ENCODE results near the gene CNKSR1.

The CNKSR1 gene, protein sequence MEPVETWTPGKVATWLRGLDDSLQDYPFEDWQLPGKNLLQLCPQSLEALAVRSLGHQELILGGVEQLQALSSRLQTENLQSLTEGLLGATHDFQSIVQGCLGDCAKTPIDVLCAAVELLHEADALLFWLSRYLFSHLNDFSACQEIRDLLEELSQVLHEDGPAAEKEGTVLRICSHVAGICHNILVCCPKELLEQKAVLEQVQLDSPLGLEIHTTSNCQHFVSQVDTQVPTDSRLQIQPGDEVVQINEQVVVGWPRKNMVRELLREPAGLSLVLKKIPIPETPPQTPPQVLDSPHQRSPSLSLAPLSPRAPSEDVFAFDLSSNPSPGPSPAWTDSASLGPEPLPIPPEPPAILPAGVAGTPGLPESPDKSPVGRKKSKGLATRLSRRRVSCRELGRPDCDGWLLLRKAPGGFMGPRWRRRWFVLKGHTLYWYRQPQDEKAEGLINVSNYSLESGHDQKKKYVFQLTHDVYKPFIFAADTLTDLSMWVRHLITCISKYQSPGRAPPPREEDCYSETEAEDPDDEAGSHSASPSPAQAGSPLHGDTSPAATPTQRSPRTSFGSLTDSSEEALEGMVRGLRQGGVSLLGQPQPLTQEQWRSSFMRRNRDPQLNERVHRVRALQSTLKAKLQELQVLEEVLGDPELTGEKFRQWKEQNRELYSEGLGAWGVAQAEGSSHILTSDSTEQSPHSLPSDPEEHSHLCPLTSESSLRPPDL

DNA sequence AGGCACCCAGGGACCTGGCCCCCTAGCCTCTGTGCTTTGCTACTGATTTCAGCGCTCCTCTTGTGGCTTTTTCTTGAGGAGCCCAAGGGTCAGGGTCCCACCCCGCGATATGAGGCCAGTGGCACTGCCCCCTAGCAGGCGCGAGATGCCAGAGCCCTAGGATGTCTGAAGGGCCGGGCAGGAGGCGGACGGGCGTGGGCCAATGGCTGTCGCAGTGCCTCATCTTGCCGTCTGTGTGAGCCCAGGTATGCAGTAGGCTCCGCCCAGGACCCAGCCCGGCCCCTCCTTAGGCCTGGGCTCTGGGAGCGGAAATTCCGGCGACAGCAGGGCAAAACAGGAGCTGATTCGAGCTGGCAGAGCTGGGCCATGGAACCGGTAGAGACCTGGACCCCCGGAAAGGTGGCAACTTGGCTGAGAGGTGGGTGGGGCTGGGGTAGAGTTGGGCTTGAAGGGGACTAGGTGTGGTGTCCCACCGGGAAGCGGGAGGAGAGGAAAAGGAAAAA lies at the start of gene CNKSR1:
Gene CNKSR1, plus strand, starts transcription at position 310 of the 503 bp plus-strand sequence. Its CDS starts 57 bp downstream, at position 367.
- DNase-seq (ENCODE audit: low read depth in 2 of 2): no peak

DNA sequence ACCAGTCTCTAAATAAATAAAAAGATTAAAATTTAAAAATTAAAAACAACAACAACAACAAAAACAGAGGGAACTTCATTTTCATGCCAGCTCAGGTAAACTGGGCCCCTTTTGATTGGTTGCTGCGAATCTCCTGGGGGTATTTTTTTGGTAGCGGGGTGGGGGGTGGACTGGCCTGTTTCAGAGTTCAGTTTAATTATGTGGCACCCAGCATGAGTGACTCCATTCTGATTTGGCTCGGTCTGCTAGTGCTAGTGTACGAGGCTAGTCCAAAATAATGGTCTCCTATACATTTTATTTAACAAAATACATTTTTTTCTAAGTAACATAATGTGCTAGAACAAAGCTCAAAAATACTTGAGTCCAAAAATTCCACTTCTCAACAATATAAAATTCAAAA lies 47.5 kb upstream of the CNKSR1 start:
- DNase-seq (ENCODE audit: low read depth in 2 of 2): no peak

DNA sequence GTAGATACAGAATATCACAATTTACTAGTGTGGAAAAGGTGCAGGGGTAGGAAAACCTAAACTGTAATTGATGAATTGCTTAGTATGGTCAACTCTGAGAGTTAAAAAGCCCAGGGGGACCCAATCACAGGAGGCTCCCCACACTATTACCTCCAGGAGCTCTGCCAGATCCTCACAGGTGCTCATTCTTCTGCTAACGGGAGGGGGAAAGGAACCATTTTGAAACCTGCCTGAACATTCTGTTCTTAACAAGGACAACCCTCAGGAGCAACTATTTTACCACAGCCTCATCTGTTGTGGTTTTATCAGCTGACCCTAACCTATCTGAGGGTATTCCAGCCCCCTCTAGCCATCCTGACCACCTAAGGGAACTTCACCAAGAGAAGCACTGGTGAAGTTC lies 46.6 kb upstream of the CNKSR1 start:
- DNase-seq (ENCODE audit: low read depth in 2 of 2): no peak

DNA sequence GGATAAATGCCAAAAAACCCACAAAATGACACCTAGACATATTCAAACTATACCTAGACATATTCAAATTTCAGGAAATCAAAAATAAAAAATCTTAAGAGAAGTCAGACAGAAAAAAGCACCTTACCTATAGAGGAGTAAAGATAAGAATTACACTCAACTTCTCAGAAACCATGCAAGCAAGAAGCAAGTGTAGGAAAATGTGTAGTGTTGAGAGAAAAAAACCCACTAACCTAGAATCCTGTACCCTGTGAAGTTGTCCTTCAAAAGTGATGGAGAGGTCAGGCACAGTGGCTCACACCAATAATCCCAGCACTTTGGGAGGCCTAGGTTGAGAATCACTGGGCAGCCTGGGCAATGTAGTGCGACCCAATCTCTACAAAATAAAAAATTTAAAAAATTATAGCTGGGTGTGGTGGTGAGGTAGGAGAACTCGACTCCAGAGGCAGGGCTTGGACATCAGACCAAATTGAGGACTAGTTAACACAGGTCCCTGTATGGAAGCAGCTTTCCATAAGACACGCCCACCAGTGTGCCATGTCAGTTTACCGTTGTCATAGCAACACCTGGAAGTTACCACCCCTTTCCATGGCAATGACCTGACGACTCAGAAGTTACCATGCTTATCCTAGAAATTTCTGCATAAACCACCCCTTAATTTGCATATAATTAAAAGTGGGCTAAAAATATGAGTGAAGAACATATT lies 45.0 kb upstream of the CNKSR1 start:
- DNase-seq (ENCODE audit: low read depth in 2 of 2): no peak

DNA sequence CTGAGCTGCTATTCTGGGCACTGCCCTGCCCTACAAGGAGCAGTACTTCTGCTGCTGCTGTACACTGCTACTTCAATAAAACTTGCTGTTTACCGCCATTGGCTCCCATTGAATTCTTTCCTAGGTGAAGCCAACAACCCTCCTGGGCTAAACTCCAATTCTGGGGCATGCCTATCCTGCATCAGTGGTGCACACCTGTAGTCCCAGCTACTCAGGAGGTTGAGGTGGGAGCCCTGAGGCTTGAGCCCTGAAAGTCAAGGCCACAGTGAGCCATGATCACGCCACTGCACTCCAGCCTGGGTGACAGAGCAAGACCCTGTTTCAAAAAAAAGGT lies 44.5 kb upstream of the CNKSR1 start:
- no peak for DNase-seq (ENCODE audit: low read depth in 2 of 2)

DNA sequence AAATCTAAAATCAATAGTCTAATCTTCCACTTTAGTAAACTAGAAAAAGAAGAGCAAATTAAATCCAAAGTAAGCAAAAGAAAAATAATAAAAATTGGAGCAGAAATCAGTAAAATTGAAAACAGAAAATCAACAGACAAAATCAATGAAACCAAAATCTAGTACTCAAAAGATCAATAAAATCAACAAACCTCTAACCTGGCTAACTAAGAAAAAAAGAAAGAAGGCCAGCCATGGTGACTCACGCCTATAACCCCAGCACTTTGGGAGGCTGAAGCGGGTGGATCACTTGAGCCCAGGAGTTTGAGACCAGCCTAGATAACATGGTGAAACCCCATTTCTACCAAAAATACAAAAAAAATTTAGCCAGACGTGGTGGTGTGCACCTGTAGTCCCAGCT lies 42.8 kb upstream of the CNKSR1 start:
- no peak for DNase-seq (ENCODE audit: low read depth in 2 of 2)

DNA sequence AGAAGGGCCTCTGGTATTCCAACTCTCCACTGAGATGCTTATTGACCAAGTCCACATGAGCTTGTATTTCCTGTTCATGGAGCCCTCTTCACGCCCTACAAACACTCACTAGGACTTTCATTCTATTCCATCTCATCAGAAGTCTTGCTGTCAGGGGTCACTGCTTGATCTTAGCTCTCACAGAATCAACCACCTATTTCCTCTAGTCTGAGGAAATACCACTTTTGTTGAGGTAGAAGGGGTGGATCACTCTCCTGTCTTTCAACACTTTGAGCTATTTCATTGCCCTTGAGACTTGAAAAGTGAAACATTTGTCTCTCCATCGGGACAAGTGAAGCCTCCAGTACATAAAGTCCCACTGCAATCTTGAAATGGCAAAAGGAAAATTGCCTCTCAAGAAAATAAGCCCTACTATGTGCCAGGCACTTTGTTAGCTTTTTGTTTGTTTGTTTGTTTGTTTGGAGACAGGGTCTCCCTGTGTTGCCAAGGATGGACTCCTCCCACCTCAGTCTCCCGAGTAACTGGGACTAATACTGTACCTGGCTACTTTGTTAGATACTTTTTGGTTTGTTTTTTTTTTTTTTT lies 38.2 kb upstream of the CNKSR1 start:
- DNase-seq (ENCODE audit: low read depth in 2 of 2): no peak

DNA sequence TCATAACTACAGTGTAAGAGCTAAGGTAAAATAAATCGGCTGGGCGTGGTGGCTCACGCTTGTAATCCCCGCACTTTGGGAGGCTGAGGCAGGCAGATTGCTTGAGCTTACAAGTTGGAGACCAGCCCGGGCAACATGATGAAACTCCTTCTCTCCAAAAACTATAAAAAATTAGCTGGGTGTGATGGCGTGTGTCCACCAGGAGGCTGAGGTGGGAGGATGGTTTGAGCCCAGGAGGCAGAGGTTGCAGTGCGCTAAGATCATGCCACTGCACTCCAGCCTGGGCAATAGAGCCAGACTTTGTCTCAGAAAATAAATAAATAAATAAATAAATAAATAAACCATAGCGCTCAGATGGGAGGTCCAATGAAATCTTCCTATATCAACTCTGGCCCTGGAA lies 35.1 kb upstream of the CNKSR1 start:
- DNase-seq (ENCODE audit: low read depth in 2 of 2): no peak

DNA sequence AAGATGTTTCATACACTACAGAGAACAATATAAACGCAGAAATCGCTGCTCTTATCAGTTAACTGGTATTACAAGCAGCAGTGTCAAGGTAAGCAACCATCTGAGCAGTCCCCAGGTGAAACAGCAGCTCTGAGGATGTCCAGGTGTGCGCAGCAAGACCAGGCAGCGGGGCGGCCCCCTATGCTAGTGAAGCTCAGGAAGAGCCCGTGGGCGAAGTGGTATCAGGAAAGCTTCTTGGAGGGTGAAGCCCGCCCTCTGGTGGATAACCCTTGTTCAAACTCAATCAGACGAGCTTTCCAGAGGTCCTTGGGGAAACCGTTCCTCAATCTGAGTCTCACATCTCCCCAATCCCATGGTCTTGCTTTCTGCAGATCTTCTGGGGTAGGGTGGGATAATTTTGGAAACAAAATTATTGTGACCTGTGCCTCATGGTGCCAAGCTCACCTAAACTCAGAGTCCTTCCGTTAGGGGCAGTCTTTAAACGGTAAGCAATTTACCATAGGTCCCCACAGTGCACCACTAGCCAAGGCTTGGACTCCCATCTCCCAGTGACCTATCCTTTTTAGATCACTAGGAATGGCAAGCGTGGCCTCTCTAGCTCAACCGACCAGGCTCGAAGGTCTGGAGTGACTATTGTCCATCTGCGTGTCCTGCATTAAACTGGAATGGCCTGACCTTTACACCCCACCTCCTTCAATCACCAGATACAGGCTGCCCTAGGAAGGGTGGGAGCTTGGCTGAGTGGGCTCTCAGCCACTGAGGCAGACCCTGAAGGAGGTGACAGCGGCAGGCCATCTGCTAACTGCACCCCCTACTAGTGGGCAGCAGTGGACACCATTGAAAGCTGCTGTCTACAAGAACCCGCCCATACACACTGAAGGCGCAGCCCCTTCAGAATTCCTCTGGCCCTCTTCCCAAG lies 32.0 kb upstream of the CNKSR1 start:
- DNase-seq (ENCODE audit: low read depth in 2 of 2): peak; percentile 54 to 64

DNA sequence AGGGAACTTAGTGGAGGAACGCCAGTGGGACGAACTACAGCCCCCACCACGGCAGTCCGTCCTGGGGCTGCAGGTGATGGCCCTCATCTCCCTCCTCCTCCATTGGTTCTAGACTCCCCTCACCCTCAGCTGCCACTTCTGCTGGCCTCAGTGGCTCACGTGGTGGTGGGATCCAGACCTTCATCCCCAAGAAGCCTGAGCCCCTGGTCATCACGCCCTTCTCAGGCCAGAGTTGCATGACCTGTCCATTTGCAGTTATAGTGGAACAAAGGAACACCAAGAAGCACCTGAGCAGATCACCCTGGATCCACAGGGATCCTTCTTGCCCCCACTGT lies 31.4 kb upstream of the CNKSR1 start:
- no peak for DNase-seq (ENCODE audit: low read depth in 2 of 2)

DNA sequence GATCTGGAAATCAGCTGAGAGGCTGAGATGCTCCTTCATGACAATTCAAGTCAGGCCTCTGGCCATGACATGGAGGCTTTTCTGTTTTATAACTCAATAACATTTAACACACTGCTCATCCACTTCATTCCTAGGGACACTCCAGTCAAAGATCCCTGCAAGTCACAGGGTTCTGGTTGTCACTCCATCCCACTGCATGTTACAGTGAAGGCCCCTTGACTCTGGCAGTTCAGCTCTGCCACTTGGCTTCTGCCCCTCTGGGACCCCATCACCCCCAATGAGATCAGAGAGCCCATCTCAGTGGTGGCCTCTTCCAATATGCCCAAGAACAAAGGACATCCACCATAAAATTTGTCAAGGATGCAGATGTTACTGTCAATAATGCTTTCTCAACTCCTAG lies 28.4 kb upstream of the CNKSR1 start:
- DNase-seq (ENCODE audit: low read depth in 2 of 2): no peak

DNA sequence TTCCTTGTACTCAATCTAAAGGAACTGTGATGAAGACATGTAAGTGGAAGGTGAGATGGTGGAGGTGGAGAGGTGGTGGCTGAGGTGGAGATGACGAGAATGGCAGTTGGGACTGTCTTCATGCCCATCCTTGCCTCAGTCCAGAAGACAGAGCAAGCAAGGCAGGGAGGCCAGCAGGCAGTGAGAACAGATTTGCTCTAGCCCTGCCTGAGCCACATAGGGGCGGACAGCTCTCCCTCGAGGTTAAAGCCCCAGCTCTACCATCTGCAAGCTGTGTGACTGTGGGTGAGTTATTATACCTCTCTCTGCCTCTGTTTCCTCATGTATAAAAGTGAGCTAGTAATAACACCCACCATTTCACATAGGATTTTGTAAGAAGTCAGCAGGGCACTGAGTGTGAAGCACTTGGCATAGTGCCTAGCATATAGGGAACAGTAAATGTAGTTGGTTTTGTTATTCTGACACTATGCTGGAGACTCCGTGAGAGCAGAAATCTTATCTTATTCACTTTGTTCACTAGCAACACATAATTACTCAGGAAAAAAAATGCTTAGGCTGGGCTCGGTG lies 23.2 kb upstream of the CNKSR1 start:
- no peak for DNase-seq (ENCODE audit: low read depth in 2 of 2)

DNA sequence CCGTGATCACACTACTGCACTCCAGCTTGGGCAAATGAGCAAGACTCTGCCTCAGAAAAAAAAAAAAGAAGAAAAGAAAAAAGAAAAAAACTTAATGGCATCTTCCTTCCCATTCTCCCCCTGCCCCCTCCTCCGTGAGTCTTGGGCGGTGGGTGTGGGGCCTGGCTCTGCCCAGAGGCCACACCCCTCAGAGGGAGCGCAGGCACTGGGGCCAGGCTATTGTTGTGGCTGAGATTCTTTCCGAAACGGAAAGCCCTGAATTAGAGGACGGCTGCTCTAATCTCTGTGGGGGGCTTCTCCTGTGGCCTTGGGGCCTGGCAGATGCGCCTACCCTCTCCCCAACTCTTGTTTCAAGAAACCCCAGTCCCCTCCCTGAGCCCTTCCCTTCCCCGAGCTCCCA lies 22.5 kb upstream of the CNKSR1 start:
- DNase-seq (ENCODE audit: low read depth in 2 of 2): no peak

DNA sequence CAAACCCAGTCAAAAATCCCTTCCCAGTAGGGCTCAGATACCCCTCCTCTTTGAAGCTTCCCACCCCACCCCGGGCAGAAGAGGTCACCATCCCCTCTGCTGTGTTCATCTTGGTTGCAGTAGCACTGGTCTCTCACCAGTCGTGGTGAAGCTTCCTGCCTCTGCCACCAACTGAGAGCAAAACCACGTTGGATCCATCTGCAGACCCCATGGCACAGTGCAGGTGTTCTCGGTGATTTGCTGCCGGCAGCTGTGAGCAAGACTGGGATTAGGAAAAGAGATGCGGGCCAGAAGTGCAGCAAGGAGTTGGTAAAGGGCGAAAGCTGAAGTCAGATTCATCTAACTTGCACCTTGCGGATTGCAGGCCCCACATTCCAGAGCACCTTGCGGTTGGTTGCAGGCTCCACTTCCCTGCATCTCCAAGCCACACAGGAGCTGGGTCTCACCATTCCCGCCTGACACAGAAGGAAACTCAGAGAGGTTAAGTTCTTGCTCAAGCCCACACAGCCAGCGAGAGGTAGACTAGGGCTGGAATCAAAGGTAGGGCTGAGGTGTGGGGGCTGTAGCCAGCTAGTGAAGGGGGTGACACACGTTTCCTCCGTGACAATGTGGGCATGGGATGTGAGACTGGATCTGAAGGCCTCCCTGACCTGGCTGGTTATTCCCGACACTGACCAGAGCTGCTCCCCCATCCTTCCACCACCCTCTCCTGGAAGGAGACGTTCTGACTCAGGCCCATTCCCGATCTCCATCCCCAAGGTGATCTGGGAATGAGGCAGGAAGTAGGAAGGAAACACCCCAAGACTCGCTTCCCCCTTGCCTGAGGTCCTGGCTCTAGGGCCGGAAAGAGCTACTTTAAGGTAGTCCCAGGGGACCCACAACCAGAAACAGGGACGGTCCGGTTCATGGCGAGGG lies 21.7 kb upstream of the CNKSR1 start:
- DNase-seq (ENCODE audit: low read depth in 2 of 2): no peak

DNA sequence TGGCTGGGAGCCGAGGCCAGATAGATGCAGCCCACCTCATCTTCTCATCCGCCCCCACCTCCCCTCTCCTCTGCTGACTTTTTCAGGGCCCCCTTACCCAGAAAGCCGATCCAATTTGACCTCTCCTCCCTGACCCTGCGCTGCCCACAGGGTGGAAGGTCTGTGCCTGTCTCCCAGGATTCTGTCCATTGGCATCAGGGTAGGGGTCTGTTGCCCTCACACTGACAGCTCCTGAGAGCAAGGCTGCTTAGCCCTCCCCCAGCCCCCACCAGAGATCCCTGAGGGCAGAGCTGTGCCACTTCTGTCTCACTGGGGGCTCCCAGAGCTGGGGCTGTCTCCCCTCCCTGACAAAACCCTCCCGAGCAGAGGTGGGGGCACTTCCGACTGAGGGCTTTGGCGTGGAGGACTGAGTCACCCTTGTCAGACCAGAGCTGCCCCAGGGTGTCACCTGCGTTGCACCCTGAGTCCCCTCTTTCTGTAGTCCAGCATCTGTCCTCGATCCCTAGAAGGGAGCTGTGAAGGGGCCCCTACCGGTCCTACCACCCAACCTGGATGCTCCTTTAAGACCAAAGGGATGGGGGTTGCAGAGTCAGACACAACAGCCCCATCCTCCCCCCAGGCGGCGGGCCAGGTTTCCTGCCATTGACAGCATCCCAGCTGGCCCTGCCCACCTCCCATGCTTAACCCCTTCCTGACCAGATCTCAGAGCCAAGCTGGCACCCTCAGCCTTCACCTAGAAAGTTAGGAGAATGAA lies 20.8 kb upstream of the CNKSR1 start:
- DNase-seq (ENCODE audit: low read depth in 2 of 2): no peak

DNA sequence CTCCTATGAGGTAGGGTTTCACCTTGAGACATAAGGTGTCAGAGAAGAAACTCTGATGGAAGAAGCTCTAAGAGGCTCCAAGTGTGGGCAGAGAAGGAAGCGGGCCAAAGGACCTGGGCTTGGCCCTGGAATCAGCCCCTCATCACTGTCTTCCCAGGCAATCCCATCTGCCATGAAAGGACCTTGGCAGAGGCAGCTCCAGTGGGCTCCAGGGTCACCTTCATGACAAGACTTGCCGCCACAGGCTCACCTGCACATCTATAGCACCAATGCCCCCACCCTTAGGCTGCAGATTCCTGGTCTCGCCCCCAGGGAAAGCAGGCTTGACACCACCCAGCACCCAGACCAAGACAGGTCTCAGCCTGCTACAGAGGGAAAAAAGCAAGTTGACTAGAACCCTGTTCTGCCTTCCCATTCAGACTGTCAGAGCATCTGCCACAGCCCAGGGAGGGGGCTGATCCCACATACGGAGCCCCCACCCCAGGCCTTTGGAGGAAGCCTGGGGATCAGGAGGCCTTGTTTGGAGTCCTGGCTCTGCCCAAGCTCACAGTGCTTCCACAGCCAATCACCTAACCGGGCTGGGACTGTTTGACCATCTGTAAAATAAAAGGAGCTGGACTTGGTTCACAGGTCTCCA lies 18.9 kb upstream of the CNKSR1 start:
- no peak for DNase-seq (ENCODE audit: low read depth in 2 of 2)

DNA sequence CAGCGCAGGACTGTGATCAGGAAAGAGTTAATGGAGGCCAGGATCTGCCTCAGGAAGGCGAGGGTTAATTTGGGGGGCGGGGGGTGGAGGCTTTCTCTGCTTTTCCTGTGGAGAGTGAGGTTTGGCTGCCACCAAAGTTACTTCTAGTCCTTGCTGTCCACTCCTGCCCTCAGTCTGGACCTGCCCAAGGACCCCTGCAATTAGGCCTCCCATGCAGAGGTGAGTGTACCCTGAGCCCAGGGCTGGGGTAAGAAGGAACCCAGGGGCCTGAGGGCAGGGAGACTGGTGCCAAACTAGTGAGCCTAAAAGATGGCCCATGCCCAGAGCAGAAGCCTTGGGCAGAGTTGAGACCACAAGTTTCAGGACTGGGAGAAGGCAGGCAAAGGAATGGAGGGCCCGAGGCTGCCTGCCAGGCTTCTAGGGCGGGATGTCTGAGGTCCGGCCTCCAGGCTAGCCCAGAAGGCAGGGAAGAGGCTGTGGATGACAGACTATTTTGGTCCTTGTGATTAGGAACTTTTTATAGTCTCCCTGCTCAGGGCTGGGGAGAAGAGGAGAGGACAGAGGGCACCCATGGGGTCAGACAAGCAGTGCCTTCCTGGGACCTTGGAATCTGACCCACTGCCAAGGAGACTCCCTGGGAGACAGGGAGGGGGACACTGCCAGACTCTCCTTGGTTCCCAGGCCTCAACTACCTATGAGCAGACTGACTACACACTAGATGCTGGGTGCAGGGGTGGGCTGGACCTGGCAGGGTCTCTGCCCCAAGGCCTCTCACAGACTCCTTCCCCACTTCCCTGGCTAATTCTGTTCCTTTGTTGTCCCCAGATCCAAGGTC lies 18.2 kb upstream of the CNKSR1 start, which contains the start of gene FAM110D:
Gene FAM110D, plus strand, starts transcription at position 172 of the 835 bp plus-strand sequence. CDS start 2,213 bp downstream, outside the sequence.
- DNase-seq (ENCODE audit: low read depth in 2 of 2): no peak

DNA sequence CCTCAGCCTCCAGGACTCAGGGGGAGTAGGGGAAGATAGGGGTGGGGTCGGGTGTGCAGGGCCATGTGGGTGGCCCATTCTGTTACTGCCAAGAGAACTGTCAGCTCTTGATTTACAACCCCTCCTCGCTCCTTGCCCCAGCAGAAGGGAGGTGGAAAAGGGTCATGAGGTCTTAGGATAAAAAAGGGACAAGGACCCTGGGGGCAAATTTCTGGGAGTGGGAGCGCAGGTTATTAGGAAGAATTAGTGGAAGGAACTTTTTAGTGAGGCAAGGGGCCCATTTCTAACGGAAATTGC lies 17.6 kb upstream of the CNKSR1 start:
- no peak for DNase-seq (ENCODE audit: low read depth in 2 of 2)
